ENCODE data around the gene POR.

DNA sequence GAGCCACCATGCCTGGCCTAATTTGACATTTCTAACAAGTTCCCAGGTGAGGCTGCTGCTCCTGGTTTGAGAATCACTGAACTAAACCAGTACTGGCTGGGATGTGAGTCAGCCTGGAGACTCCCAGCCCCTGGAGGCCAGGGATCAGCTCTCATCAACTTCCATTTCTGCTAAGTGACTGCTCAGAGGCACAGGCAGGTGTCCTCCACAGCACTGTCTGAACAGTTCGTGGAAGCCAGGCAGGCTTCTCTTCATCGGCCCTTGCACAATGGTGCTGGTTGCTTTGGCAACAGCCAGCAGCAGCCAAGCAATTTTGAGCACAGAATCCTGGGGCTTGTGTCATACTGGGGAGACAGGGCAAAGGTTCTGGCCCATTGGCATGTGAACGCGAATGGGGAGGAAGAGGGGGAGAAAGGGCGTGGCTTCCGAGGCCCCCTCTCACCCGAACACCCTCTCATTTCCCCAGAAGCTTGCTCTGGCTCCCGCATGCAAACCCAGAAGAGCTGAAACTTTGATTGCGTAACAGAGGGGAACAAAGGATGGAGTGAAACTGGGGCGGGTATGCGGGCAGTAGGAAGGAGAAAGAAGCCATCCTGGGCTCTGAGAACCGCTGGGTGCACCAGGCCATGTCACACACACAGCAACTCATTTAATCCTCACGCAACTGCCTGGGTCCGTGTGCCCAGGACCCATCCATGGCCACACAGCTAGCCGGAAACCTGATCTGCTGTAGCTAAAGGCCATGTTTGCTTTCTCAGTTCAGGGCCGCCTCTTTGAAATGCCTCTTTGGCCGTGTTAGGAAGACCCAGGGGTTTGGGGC, 9.0 kb upstream of the POR start:
- TF ChIP-seq, protein P1, sequence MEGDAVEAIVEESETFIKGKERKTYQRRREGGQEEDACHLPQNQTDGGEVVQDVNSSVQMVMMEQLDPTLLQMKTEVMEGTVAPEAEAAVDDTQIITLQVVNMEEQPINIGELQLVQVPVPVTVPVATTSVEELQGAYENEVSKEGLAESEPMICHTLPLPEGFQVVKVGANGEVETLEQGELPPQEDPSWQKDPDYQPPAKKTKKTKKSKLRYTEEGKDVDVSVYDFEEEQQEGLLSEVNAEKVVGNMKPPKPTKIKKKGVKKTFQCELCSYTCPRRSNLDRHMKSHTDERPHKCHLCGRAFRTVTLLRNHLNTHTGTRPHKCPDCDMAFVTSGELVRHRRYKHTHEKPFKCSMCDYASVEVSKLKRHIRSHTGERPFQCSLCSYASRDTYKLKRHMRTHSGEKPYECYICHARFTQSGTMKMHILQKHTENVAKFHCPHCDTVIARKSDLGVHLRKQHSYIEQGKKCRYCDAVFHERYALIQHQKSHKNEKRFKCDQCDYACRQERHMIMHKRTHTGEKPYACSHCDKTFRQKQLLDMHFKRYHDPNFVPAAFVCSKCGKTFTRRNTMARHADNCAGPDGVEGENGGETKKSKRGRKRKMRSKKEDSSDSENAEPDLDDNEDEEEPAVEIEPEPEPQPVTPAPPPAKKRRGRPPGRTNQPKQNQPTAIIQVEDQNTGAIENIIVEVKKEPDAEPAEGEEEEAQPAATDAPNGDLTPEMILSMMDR (IDR thresholded peaks at IDR 0.05), result no peak
- TF ChIP-seq SIN3A (IDR thresholded peaks at IDR 0.05; ENCODE audit: borderline replicate concordance, insufficient read depth, low read depth, low read length) (no peak), POLR2AphosphoS5 (IDR thresholded peaks at IDR 0.05; ENCODE audit: low read depth, low read length) (no peak)

Measured in Panc1 (cell line).